ENCODE data around the gene ORAI2. TPM values are rescaled to one million over a fixed set of nuclear protein-coding genes. Genes with fewer than 3 reads are reported as not detected.

ORAI2 gene
- polyA plus RNA-seq, 1 donor (not counting 4 experiments of a cell fraction or from before 2014, with no cell fraction given) = 2.0 TPM

GRCh38 chr7:102452451-102452850 is 19.1 kb downstream of the ORAI2 start:
- peaks cover 0 to 4% of the 10 kb centered on the region in 2 experiments for H3K36me3 ChIP-seq (ENCODE audit: control insufficient read depth in 2 of 2, extremely low read depth in 1 of 2, insufficient read depth in 2 of 2, low read length in 2 of 2)
- H2AFZ ChIP-seq (ENCODE audit: control insufficient read depth, low read length) = no peak overlapping the region
- no peak for FAIRE-seq
- H3K27me3 ChIP-seq (ENCODE audit: control insufficient read depth, extremely low read depth, insufficient read depth, low read length) = no peaks in the 10 kb centered on the region
- no peak overlapping the region for H3K27ac ChIP-seq (ENCODE audit: control insufficient read depth, insufficient read depth, low read length)
- H3K4me3 ChIP-seq (ENCODE audit: control insufficient read depth in 2 of 3, extremely low read depth in 1 of 3, insufficient read depth in 2 of 3, low read depth in 1 of 3, low read length in 3 of 3) = no peak overlapping the region
- no peaks in the 10 kb centered on the region for H3K9me1 ChIP-seq (ENCODE audit: control insufficient read depth, extremely low read depth, insufficient read depth, low read length)
- TF ChIP-seq EZH2 (IDR thresholded peaks at IDR 0.05; ENCODE audit: low read length) = no peak
- no peak for TF ChIP-seq CTCF (optimal IDR thresholded peaks at IDR 0.05 in 1 of 3, IDR thresholded peaks at IDR 0.05 in 1 of 3, conservative IDR thresholded peaks at IDR 0.05 in 1 of 3; ENCODE audit: extremely low read depth in 1 of 3, insufficient read depth in 2 of 3, low read length in 3 of 3)
- H3K79me2 ChIP-seq (ENCODE audit: control insufficient read depth, insufficient read depth, low read length) = no peaks in the 10 kb centered on the region
- DNase-seq (ENCODE audit: low read depth, low spot score) = no peak
- dilution Hi-C loops (cut with MboI; ENCODE audit: extremely low pct_ligation_motif_present, low sequenced_read_pairs) = no loop called here
- H3K9ac ChIP-seq (ENCODE audit: control insufficient read depth, extremely low read depth, insufficient read depth, low read length) = no peak overlapping the region
- H3K4me1 ChIP-seq (ENCODE audit: control insufficient read depth, extremely low read depth, insufficient read depth, low read length) = peaks cover 10% of the 10 kb centered on the region
- H4K20me1 ChIP-seq (ENCODE audit: control insufficient read depth, extremely low read depth, insufficient read depth, low read length) = no peaks in the 10 kb centered on the region
- no peak overlapping the region for H3K4me2 ChIP-seq (ENCODE audit: control insufficient read depth, extremely low read depth, insufficient read depth, low read depth, low read length)
- H3K9me3 ChIP-seq (ENCODE audit: control insufficient read depth, low read depth, low read length) = no peaks in the 10 kb centered on the region

GRCh38 chr7:102453319-102453718 is 19.9 kb downstream of the ORAI2 start:
- H3K4me1 ChIP-seq (ENCODE audit: control insufficient read depth, extremely low read depth, insufficient read depth, low read length) = peaks cover 10% of the 10 kb centered on the region
- dilution Hi-C loops (cut with MboI; ENCODE audit: extremely low pct_ligation_motif_present, low sequenced_read_pairs) = no loop called here
- H3K4me3 ChIP-seq (ENCODE audit: control insufficient read depth in 2 of 3, extremely low read depth in 1 of 3, insufficient read depth in 2 of 3, low read depth in 1 of 3, low read length in 3 of 3) = no peak overlapping the region
- H3K9me3 ChIP-seq (ENCODE audit: control insufficient read depth, low read depth, low read length) = no peaks in the 10 kb centered on the region
- H3K27me3 ChIP-seq (ENCODE audit: control insufficient read depth, extremely low read depth, insufficient read depth, low read length) = no peaks in the 10 kb centered on the region
- FAIRE-seq (no peak), DNase-seq (ENCODE audit: low read depth, low spot score) (no peak)
- no peaks in the 10 kb centered on the region for H4K20me1 ChIP-seq (ENCODE audit: control insufficient read depth, extremely low read depth, insufficient read depth, low read length)
- H3K36me3 ChIP-seq (ENCODE audit: control insufficient read depth in 2 of 2, extremely low read depth in 1 of 2, insufficient read depth in 2 of 2, low read length in 2 of 2) = peaks cover 4 to 8% of the 10 kb centered on the region in 2 experiments
- TF ChIP-seq CTCF (optimal IDR thresholded peaks at IDR 0.05 in 1 of 3, IDR thresholded peaks at IDR 0.05 in 1 of 3, conservative IDR thresholded peaks at IDR 0.05 in 1 of 3; ENCODE audit: extremely low read depth in 1 of 3, insufficient read depth in 2 of 3, low read length in 3 of 3) (no peak), EZH2 (IDR thresholded peaks at IDR 0.05; ENCODE audit: low read length) (no peak)
- H3K9ac ChIP-seq (ENCODE audit: control insufficient read depth, extremely low read depth, insufficient read depth, low read length) = no peak overlapping the region
- no peak overlapping the region for H2AFZ ChIP-seq (ENCODE audit: control insufficient read depth, low read length)
- no peak overlapping the region for H3K27ac ChIP-seq (ENCODE audit: control insufficient read depth, insufficient read depth, low read length)
- H3K9me1 ChIP-seq (ENCODE audit: control insufficient read depth, extremely low read depth, insufficient read depth, low read length) = no peaks in the 10 kb centered on the region
- H3K79me2 ChIP-seq (ENCODE audit: control insufficient read depth, insufficient read depth, low read length) = no peaks in the 10 kb centered on the region
- H3K4me2 ChIP-seq (ENCODE audit: control insufficient read depth, extremely low read depth, insufficient read depth, low read depth, low read length) = no peak overlapping the region
